ENCODE data around the gene GBP3. TPM values are rescaled to one million over a fixed set of nuclear protein-coding genes. Genes with fewer than 3 reads are reported as not detected.

The GBP3 gene
- 10 to 100 TPM in 2 of 4 donors, 1 to 10 TPM in 2; 9.2 to 25.8 (median 11.2) TPM for total RNA-seq

- no peak for TF ChIP-seq CTCF (IDR thresholded peaks at IDR 0.05)
- no peak for TF ChIP-seq EP300 (IDR thresholded peaks at IDR 0.05)
- no peak for TF ChIP-seq POLR2A (IDR thresholded peaks at IDR 0.05)
- Histone ChIP-seq H3K9me3 (peaks cover 0 to 4% (median 0%) of the 10 kb centered on the region in 4 donors), H3K4me1 (peaks cover 0 to 27% (median 5%) of the 10 kb centered on the region in 4 donors), H3K36me3 (peaks cover 0 to 24% (median 0%) of the 10 kb centered on the region in 3 donors), H3K27me3 (no peaks in the 10 kb centered on the region), H3K4me3 (peak within 1 kb of the TSS; percentile 31 to 58 (median 39)), H3K27ac (peak within 1 kb of the TSS; percentile 66 to 91 (median 82))
- DNase-seq (ENCODE audit: low spot score in 2 of 2), result no peak
- 14% methylated on average over 5 of the region's 5 CpGs for WGBS, 2 donors
These were observed at the start of gene GBP3 for GRCh38 chr1:89022167-89022959. Gene GBP3 (minus strand): TSS chr1:89022866. CDS start chr1:89020721, 2,145 bp downstream.

- 25 to 30% methylated on average over 1 of the region's 1 CpG for WGBS, 2 donors
- peaks cover 0 to 13% (median 0%) of the 10 kb centered on the region in 4 donors for H3K9me3 ChIP-seq
- no peaks in the 10 kb centered on the region for H3K36me3 ChIP-seq
- no peak for DNase-seq (ENCODE audit: low spot score in 2 of 2)
- H3K4me3 ChIP-seq, result peak overlapping the region; percentile 25 to 47 (median 33)
- peak overlapping the region in 3 of 4 donors; percentile 51 to 75 (median 69) for H3K27ac ChIP-seq
- H3K4me1 ChIP-seq, result peaks cover 0 to 30% (median 5%) of the 10 kb centered on the region in 4 donors
- no peaks in the 10 kb centered on the region for H3K27me3 ChIP-seq
- TF ChIP-seq POLR2A (IDR thresholded peaks at IDR 0.05) (no peak), CTCF (IDR thresholded peaks at IDR 0.05) (no peak), EP300 (IDR thresholded peaks at IDR 0.05) (no peak)
These were observed 47.8 kb upstream of the GBP3 start for GRCh38 chr1:89070509-89070908.

GRCh38 chr1:89069951-89070350, 47.3 kb upstream of the GBP3 start:
- WGBS, 2 donors, result 17 to 18% methylated on average over 2 of the region's 2 CpGs
- Histone ChIP-seq H3K36me3 (no peaks in the 10 kb centered on the region), H3K9me3 (peaks cover 0 to 13% (median 0%) of the 10 kb centered on the region in 4 donors), H3K27me3 (no peaks in the 10 kb centered on the region), H3K27ac (peak overlapping the region in 3 of 4 donors; percentile 51 to 75 (median 69)), H3K4me1 (peaks cover 0 to 32% (median 5%) of the 10 kb centered on the region in 4 donors), H3K4me3 (peak overlapping the region; percentile 25 to 47 (median 33))
- TF ChIP-seq POLR2A (IDR thresholded peaks at IDR 0.05), result no peak
- TF ChIP-seq EP300 (IDR thresholded peaks at IDR 0.05), result no peak
- no peak for DNase-seq (ENCODE audit: low spot score in 2 of 2)

GRCh38 chr1:89068291-89068690, 45.6 kb upstream of the GBP3 start:
- no peaks in the 10 kb centered on the region for H3K36me3 ChIP-seq
- peak overlapping the region in 2 of 4 donors; percentile 56 to 75 for H3K27ac ChIP-seq
- no peak overlapping the region for H3K4me3 ChIP-seq
- no peak for TF ChIP-seq CTCF (IDR thresholded peaks at IDR 0.05)
- TF ChIP-seq POLR2A (IDR thresholded peaks at IDR 0.05), result no peak
- TF ChIP-seq EP300 (IDR thresholded peaks at IDR 0.05), result no peak
- no peak for DNase-seq (ENCODE audit: low spot score in 2 of 2)
- H3K27me3 ChIP-seq, result no peaks in the 10 kb centered on the region
- no peaks in the 10 kb centered on the region for H3K9me3 ChIP-seq
- peaks cover 0 to 39% (median 9%) of the 10 kb centered on the region in 4 donors for H3K4me1 ChIP-seq

GRCh38 chr1:89065079-89065868, 42.6 kb upstream of the GBP3 start, which contains the start of gene GBP1:
Gene GBP1 (minus strand): TSS chr1:89065208. CDS start chr1:89063234, 1,974 bp downstream.
- no peaks in the 10 kb centered on the region for H3K27me3 ChIP-seq
- H3K4me3 ChIP-seq, result peak within 1 kb of the TSS; percentile 30 to 61 (median 44)
- peak within 1 kb of the TSS; percentile 79 to 95 (median 92) for H3K27ac ChIP-seq
- no peaks in the 10 kb centered on the region for H3K9me3 ChIP-seq
- H3K4me1 ChIP-seq, result peaks cover 0 to 65% (median 21%) of the 10 kb centered on the region in 4 donors
- WGBS, 2 donors, result 11 to 17% methylated on average over 4 of the region's 4 CpGs
- TF ChIP-seq POLR2A (IDR thresholded peaks at IDR 0.05), result peak; percentile 56 to 66
- peak in 1 of 2 donors; percentile 89 for TF ChIP-seq EP300 (IDR thresholded peaks at IDR 0.05)
- TF ChIP-seq CTCF (IDR thresholded peaks at IDR 0.05), result no peak
- peak in 1 of 2 donors; percentile 61 for DNase-seq (ENCODE audit: low spot score in 2 of 2)
- no peaks in the 10 kb centered on the region for H3K36me3 ChIP-seq
